Stimulated activated CD4-positive, alpha-beta T cell treated with anti-CD3 and anti-CD28 coated beads, Interleukin-12 subunit alpha, Interleukin-12 subunit beta, amount 100 ng/mL, for 4 hours (primary cell): ENCODE measurements around the gene ZNF385D.
"Not testable (repeated sequence)": the region's sequence is repeated elsewhere in the genome, so short reads cannot be mapped to it uniquely, and the experiment has no call there.

ENCODE experiments used
- DNase-seq: peaks from one replicate; pipeline ENCODE4 v3.0.0-alpha.2; 2020

ZNF385D gene

DNA sequence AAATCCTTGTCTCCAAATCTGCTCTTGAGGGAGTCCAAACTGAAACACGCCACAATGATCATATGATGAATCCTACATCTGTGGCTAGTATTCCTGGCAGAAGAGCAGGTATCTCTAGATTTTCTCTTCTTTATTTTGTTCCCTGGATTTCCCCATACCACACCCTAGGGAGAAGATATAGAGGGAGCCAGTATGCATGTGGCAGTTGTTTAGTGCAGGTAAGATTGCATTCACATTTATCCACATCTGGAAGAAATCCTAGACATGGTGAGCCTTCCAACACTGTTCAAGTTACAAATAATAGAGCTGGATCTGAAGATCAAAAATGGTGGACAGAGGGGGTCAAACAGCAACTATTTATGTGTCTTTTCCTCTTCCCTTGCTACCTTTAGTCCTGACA lies 316.7 kb downstream of the ZNF385D start:
- DNase-seq: no peak

DNA sequence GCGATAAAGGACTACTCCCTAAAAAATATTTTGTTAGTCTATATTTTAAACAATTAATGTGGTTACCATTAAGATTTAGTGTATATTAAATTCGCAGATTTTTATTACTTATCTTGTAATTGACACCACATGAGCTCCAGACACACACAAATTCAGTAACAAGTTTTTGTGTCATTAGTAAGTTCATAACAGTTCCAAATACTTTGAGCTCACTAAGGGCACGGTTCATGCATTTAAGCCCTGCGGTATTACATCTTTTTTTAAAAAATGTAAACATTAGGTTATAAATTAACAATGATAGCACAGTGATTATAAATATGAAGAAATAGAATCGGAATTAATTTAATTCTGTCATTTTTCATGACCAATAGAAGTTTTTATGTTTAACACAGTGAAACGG lies 317.3 kb downstream of the ZNF385D start:
- no peak for DNase-seq

DNA sequence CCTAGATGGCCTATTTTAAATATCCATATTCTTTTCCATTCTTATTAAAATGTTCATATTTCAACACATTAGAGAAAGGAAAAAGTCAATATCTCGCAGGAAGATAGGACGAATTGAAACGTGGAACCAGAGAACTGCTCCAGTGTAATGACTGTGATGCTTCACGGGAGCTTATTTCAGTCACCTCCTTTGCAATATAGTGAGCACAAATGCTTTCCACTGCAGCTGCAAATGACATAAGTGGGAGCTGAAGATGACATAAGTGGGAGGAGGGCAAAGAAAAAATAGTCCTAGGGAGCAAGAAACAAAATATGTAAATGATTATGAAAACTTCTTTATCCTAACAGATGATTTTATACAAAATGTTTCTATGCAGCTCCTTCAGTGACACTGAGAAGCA lies 324.1 kb downstream of the ZNF385D start:
- DNase-seq: no peak

- no peak for DNase-seq
These were observed 325.3 kb downstream of the ZNF385D start for GRCh38 chr3:21425715-21426114.

GRCh38 chr3:21421096-21421495 lies 329.9 kb downstream of the ZNF385D start:
- DNase-seq: no peak

DNA sequence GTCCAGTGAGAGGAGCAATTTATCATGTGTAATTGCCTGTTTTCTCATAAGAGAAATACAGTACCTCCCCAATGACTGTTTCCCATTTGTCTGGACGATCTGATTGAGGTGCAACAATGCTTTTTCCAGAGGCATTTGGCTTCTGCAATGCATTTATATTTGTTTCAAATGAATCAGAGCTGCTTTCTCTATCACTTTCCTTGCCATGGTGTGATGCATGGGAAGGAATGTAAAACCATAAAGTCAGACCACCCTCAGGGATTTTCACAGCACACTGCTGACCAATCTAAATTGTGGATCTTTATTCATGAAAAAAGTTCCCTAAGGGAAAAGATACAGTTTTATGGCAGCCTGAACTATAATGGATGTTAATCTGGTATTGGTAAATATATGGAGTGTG lies 333.0 kb downstream of the ZNF385D start:
- DNase-seq: no peak

DNA sequence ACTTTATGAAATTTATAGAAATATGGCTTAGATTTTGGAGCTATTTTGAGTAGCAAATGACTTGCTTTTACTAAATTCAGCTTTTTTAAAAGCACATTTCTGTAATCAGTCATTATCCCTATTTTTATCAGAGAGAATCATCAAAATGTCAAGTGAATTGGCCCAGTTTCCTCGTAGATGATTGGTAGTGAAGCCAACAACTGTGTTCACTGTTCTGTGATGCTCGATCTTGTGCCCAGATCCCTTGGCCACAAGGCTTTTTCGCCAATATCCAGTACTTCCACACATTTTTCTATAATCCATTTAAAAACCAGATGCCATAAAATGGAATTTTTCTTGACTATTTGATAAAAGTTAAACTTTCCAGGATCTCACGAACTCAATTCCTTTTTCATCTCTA lies 336.5 kb downstream of the ZNF385D start:
- no peak for DNase-seq

DNA sequence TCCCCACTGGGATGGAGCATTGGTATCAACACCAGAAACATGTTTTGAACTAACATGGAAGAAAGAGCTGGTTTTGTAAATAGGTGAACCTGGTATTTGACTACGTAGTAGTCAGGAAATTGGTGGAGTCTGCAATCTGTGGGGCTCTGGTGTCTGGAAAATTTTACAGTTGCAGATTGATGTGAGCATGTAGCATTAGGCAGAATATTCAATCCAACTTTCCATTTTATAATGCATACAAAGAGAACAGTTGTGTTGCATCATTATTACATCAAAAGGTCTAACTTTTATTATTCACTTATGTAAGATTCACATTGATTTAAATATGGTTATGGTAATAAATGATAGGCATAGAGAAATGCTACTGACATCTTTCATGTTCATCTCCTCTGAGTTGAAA lies 340.0 kb downstream of the ZNF385D start:
- DNase-seq: no peak

GRCh38 chr3:21409401-21409800 lies 341.6 kb downstream of the ZNF385D start:
- DNase-seq: no peak

DNA sequence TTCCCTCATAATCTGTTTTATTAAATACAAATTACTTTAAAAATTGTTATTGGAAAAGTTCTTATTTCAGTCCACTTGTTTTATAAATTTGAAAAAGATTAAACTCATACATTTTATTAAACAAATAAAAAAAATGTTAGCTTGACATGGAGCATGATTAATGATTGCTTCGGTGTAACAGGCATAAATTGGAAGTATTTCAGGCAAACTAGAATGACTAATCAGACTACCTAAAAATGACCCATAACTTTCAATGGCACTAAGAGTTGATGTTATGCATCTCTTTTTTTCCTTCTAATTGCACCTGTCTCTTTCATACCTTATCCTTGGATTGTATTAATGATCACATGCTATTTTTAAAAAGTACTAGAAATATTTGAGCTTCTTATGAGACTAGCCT lies 343.3 kb downstream of the ZNF385D start:
- DNase-seq: no peak

DNA sequence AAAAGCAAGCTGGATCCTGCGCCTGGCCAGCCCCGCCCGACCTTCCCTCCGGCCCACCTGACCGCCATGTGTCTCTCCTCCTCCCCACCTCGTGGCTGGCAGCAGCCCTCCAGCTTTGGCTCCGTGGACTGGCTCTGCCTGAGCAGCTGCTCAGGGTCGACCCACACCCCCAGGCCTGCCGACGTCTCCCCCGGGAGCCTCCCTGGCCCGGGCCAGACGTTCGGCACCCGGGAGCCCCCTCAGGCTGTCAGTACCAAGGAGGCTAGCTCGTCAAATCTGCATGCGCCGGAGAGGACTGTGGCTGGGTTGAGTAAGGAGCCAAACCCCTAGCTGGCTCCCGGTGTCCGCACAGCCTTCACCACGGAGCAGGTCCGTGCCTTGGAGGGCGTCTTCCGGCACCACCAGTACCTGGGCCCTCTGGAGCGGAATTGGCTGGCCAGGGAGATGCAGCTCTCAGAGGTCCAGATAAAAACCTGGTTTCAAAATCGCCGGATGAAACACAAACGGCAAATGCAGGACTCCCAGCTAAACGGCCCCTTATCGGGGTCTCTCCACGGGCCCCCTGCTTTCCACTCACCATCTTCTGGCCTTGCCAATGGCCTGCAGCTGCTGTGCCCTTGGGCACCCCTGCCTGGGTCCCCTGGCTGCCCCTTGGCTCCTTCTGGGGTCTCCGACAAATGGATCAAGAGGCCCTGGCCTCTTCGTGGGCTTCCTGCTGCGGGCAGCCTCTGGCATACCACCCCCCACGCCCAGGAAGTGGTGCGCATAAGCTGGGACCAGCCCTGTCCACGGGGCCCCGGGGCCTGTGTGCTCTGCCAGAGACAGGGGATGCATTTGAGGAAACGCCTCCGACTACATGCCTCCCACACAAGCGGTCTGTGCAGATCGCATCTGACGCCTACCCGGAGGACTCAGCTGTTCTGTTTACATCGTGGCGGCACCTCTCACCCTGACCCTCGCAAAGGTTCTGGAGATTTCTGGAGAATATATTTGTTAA lies 345.0 kb downstream of the ZNF385D start:
- DNase-seq: no peak

DNA sequence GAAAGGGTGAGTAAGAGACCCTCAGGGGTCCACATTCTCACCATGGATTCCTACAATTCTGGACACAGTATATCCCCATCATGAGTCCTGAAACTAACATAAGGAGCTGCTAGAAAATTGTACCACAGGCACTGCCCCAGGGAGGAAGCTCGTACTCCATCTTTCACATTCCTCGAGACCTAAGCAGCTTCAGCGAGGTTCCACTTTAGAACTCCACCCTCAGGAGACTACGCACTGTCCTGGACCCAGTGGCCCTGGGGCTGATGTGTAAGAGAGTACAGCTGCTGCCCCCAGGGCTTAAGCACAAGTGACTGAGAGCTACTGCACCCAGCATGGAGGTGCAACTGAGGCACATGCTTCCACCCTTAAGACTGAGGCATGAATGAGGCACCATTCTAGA lies 352.5 kb downstream of the ZNF385D start:
- no peak for DNase-seq

- no peak for DNase-seq
These were observed 357.2 kb downstream of the ZNF385D start for GRCh38 chr3:21393683-21394311.

- DNase-seq: no peak
These were observed 358.5 kb downstream of the ZNF385D start for GRCh38 chr3:21392526-21392925.

GRCh38 chr3:21390856-21391255 lies 360.2 kb downstream of the ZNF385D start:
- DNase-seq: no peak

GRCh38 chr3:21390136-21390535 lies 360.9 kb downstream of the ZNF385D start:
- no peak for DNase-seq

DNA sequence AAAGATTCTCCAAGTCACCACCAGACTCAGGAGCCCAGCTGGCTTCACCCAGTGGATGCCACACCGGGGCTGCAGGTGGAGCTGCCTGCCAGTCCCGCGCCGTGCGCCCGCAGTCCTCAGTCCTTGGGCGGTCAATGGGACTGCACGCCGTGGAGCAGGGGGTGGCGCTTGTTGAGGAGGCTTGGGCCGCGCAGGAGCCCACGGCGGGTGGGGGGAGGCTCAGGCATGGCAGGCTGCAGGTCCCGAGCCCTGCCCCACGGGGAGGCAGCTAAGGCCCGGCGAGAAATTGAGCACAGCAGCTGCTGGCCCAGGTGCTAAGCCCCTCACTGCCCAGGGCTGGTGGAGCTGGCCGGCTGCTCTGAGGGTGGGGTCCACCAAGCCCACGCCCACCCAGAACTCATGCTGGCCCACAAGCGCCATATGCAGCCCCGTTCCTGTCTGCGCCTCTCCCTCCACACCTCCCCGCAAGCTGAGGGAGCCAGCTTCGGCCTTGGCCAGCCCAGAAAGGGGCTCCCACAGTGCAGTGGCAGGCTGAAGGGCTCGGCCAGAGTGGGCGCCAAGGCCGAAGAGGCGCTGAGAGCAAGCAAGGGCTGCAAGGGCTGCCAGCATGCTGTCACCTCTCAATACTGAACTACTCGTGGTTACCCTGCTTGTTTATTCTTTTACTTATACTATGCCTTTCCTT lies 363.7 kb downstream of the ZNF385D start:
- not testable (repeated sequence) for DNase-seq

DNA sequence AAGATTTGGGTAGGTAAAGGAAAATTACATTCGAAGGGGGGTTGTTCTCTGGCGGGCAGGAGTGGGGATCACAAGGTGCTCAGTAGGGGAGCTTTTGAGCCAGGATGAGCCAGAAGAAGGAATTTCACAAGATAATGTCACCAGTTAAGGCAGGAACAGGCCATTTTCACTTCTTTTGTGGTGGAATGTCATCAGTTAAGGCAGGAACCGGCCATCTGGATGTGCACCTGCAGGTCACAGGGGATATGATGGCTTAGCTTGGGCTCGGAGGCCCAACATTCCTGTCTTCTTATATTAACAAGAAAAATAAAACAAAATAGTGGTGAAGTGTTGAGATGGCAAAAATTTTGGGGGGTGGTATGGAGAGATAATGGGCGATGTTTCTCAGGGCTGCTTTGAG lies 373.0 kb downstream of the ZNF385D start:
- DNase-seq: not testable (repeated sequence)

DNA sequence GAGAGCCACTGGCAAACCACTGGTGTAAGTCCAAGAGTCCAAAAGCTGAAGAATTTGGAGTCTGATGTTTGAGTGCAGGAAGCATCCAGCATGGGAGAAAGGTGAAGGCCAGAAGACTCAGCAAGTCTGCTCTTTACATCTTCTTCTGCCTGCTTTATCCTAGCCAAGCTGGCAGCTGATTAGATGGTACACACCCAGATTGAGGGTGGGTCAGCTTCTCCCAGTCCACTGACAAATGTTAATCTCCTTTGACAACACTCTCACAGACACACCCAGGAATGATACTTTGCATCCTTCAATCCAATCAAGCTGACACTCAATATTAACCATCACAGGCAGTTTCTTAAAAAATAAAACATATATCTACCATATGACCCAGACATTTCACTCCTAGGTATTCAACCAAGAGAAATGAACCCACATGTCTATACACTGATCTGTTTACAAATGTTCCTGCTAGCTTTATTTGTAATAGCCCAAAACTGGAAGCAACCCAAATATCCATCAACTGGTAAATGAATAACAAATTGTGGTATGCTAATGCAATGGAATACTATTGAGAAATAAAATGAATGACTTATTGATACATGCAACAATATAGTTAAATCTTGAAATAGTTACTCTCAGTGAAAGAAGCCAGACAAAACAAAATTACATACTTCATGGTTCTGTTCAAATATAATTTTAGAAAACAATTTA lies 373.8 kb downstream of the ZNF385D start:
- no peak for DNase-seq

GRCh38 chr3:21372316-21372715 lies 378.7 kb downstream of the ZNF385D start:
- DNase-seq: no peak
